WTC11 (cell line): ENCODE results near the gene ZMYM5. TPM values are rescaled to one million over a fixed set of nuclear protein-coding genes. Genes with fewer than 3 reads are reported as not detected.

ENCODE experiments used
- ATAC-seq: fragments of 200-7000 bp; cut with Tn5 transposase; 2 replicates; pipeline ENCODE4 v1.10.0; 2021; ENCODE audit warnings: mild to moderate bottlenecking, moderate library complexity
- CTCF ChIA-PET: fragments of 300-600 bp; sonication (Branson Sonifier 250); formaldehyde crosslinking; loops from one replicate; lab custom pipeline; 2021; ENCODE audit warnings: antibody characterized with exemption; lab: Charles Lee
- POLR2A ChIA-PET: fragments of 350-600 bp; sonication (Branson Sonifier 250); formaldehyde crosslinking; loops from one replicate; lab custom pipeline; 2021; ENCODE audit warnings: antibody characterized with exemption; lab: Charles Lee
- DNase-seq: peaks from one replicate; pipeline ENCODE4 v3.0.0; 2021; ENCODE audit warnings: low spot score
- H3K27ac Mint-ChIP-seq: 2 replicates; pipeline ENCODE4 v1.8.0; 2021; ENCODE audit warnings: mixed read lengths
- H3K27me3 Mint-ChIP-seq: 2 replicates; pipeline ENCODE4 v1.8.0; 2021; ENCODE audit warnings: low read depth, mild to moderate bottlenecking, moderate library complexity, mixed read lengths
- H3K36me3 Mint-ChIP-seq: 2 replicates; pipeline ENCODE4 v1.8.0; 2021; ENCODE audit warnings: mixed read lengths
- H3K4me1 Mint-ChIP-seq: 2 replicates; pipeline ENCODE4 v1.8.0; 2022; ENCODE audit warnings: mixed read lengths
- H3K4me3 Mint-ChIP-seq: 2 replicates; pipeline ENCODE4 v1.8.0; 2021; ENCODE audit warnings: mild to moderate bottlenecking, moderate library complexity, mixed read lengths
- H3K9me3 Mint-ChIP-seq: 2 replicates; pipeline ENCODE4 v1.8.0; 2021; ENCODE audit warnings: mixed read lengths
- E2F5 ChIP-seq: sonication (generic); formaldehyde crosslinking; IDR thresholded peaks from 2 replicates; pipeline ENCODE4 v1.8.1; 2022; ENCODE audit warnings: mild to moderate bottlenecking, moderate library complexity, missing genetic modification reagents
- ELF4 ChIP-seq: sonication (generic); formaldehyde crosslinking; IDR thresholded peaks from 2 replicates; pipeline ENCODE4 v1.8.1; 2022; ENCODE audit warnings: low read depth, mild to moderate bottlenecking, moderate library complexity, missing genetic modification reagents
- ESRRA ChIP-seq: sonication (generic); formaldehyde crosslinking; IDR thresholded peaks from 2 replicates; pipeline ENCODE4 v1.8.1; 2022; ENCODE audit warnings: mild to moderate bottlenecking, missing genetic modification reagents, borderline replicate concordance
- ETV6 ChIP-seq: sonication (generic); formaldehyde crosslinking; IDR thresholded peaks from 2 replicates; pipeline ENCODE4 v1.8.1; 2022; ENCODE audit warnings: mild to moderate bottlenecking, missing genetic modification reagents
- IRF2 ChIP-seq: sonication (generic); formaldehyde crosslinking; IDR thresholded peaks from 2 replicates; pipeline ENCODE4 v1.8.0; 2022; ENCODE audit warnings: low read depth, missing genetic modification reagents, borderline replicate concordance
- JUN ChIP-seq: sonication (generic); formaldehyde crosslinking; IDR thresholded peaks from 2 replicates; pipeline ENCODE4 v1.8.0; 2023; ENCODE audit warnings: mild to moderate bottlenecking, missing genetic modification reagents
- MXD4 ChIP-seq: fragments of 250-450 bp; sonication (Bioruptor Pico); IDR thresholded peaks from 2 replicates; pipeline ENCODE4 v1.8.0; 2021; ENCODE audit warnings: mild to moderate bottlenecking, moderate library complexity, borderline replicate concordance
- NR2C2 ChIP-seq: sonication (generic); formaldehyde crosslinking; IDR thresholded peaks from 2 replicates; pipeline ENCODE4 v1.8.0; 2022; ENCODE audit warnings: mild to moderate bottlenecking, missing genetic modification reagents
- NR3C1 ChIP-seq: sonication (generic); formaldehyde crosslinking; conservative IDR thresholded peaks from 2 replicates; pipeline ENCODE4 v1.8.1; 2023; ENCODE audit warnings: low read depth, mild to moderate bottlenecking, missing genetic modification reagents
- OVOL2 ChIP-seq: fragments of 250-450 bp; sonication (Bioruptor Pico); IDR thresholded peaks from 2 replicates; pipeline ENCODE4 v1.9.0; 2021; ENCODE audit warnings: mild to moderate bottlenecking, borderline replicate concordance
- PRRX2 ChIP-seq: fragments of 250-450 bp; sonication (Bioruptor Pico); IDR thresholded peaks from 2 replicates; pipeline ENCODE4 v1.8.0; 2021; ENCODE audit warnings: mild to moderate bottlenecking
- SMAD4 ChIP-seq: sonication (generic); formaldehyde crosslinking; IDR thresholded peaks from 2 replicates; pipeline ENCODE4 v1.8.0; 2022; ENCODE audit warnings: mild to moderate bottlenecking, missing genetic modification reagents
- SP1 ChIP-seq: sonication (generic); formaldehyde crosslinking; conservative IDR thresholded peaks from 2 replicates; pipeline ENCODE4 v1.8.1; 2022; ENCODE audit warnings: missing genetic modification reagents
- TEAD4 ChIP-seq: sonication (generic); formaldehyde crosslinking; IDR thresholded peaks from 2 replicates; pipeline ENCODE4 v1.8.0; 2022; ENCODE audit warnings: mild to moderate bottlenecking, missing genetic modification reagents
- ZMAT4 ChIP-seq: fragments of 250-450 bp; sonication (Bioruptor Pico); IDR thresholded peaks from 2 replicates; pipeline ENCODE4 v1.9.0; 2021; ENCODE audit warnings: mild to moderate bottlenecking
- ZNF121 ChIP-seq: sonication (generic); formaldehyde crosslinking; IDR thresholded peaks from 2 replicates; pipeline ENCODE4 v1.8.0; 2023; ENCODE audit warnings: missing genetic modification reagents
- ZNF138 ChIP-seq: sonication (generic); formaldehyde crosslinking; conservative IDR thresholded peaks from 2 replicates; pipeline ENCODE4 v1.8.1; 2022; ENCODE audit warnings: mild to moderate bottlenecking, moderate library complexity, missing genetic modification reagents
- ZNF263 ChIP-seq: sonication (generic); formaldehyde crosslinking; IDR thresholded peaks from 2 replicates; pipeline ENCODE4 v1.8.1; 2022; ENCODE audit warnings: low read depth, mild to moderate bottlenecking, moderate library complexity, missing genetic modification reagents
- ZNF281 ChIP-seq: sonication (generic); formaldehyde crosslinking; IDR thresholded peaks from 2 replicates; pipeline ENCODE4 v1.8.0; 2023; ENCODE audit warnings: mild to moderate bottlenecking, missing genetic modification reagents
- ZNF317 ChIP-seq: sonication (generic); formaldehyde crosslinking; IDR thresholded peaks from 2 replicates; pipeline ENCODE4 v1.8.1; 2023; ENCODE audit warnings: low read depth, mild to moderate bottlenecking, moderate library complexity, missing genetic modification reagents, borderline replicate concordance
- total RNA-seq: library from RNA; stranded (reverse); gene quantifications from 3 replicates; pipeline ENCODE4 v1.2.3, GENCODE V29; 2021
- TF ChIP-seq, protein P1 (sequence below): sonication (generic); formaldehyde crosslinking; IDR thresholded peaks from 2 replicates; pipeline ENCODE4 v1.8.1; 2022; ENCODE audit warnings: low read depth, missing genetic modification reagents, borderline replicate concordance
- TF ChIP-seq, protein P2 (sequence below): sonication (generic); formaldehyde crosslinking; IDR thresholded peaks from 2 replicates; pipeline ENCODE4 v1.8.0; 2022; ENCODE audit warnings: mild to moderate bottlenecking, missing genetic modification reagents
- TF ChIP-seq, protein P3 (sequence below): fragments of 250-450 bp; sonication (Bioruptor Pico); IDR thresholded peaks from 2 replicates; pipeline ENCODE4 v1.8.0; 2021; ENCODE audit warnings: mild to moderate bottlenecking
- TF ChIP-seq, protein P4 (sequence below): sonication (generic); formaldehyde crosslinking; conservative IDR thresholded peaks from 2 replicates; pipeline ENCODE4 v1.8.1; 2023; ENCODE audit warnings: mild to moderate bottlenecking, low read depth, missing genetic modification reagents, moderate library complexity

Gene ZMYM5
- total RNA-seq, 1 experiment from 2014 or later: 10.3 TPM

DNA sequence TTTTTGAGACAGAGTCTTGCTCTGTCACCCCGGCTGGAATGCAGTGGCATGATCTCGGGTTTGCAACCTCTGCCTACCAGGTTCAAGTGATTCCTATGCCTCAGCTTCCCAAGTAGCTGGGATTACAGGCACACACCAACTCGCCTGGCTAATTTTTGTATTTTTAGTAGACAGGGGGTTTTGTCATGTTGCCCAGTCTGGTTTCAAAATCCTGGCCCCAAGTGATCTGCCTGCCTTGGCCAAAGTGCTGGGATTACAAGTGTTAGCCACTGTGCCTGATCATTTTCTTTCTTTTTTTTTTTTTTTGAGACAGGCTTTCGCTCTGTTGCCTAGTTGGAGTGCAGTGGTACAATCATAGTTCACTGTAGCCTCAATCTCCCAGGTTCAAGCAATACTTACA, 28.7 kb downstream of the ZMYM5 start:
- H3K27ac Mint-ChIP-seq: no peak overlapping the region; the same call in 1 of the 2 replicates
- H3K9me3 Mint-ChIP-seq: no peaks in the 10 kb centered on the region
- DNase-seq: no peak
- no peak overlapping the region for H3K4me3 Mint-ChIP-seq
- CTCF ChIA-PET: no interaction called here
- H3K4me1 Mint-ChIP-seq: no peaks in the 10 kb centered on the region
- POLR2A ChIA-PET: no interaction called here
- no peaks in the 10 kb centered on the region for H3K27me3 Mint-ChIP-seq
- no peak for TF ChIP-seq TEAD4 (CRISPR knock-in tag)
- TF ChIP-seq ETV6 (CRISPR knock-in tag): no peak
- TF ChIP-seq E2F5 (CRISPR knock-in tag): no peak
- TF ChIP-seq, protein P1, sequence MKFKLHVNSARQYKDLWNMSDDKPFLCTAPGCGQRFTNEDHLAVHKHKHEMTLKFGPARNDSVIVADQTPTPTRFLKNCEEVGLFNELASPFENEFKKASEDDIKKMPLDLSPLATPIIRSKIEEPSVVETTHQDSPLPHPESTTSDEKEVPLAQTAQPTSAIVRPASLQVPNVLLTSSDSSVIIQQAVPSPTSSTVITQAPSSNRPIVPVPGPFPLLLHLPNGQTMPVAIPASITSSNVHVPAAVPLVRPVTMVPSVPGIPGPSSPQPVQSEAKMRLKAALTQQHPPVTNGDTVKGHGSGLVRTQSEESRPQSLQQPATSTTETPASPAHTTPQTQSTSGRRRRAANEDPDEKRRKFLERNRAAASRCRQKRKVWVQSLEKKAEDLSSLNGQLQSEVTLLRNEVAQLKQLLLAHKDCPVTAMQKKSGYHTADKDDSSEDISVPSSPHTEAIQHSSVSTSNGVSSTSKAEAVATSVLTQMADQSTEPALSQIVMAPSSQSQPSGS (CRISPR knock-in tag): no peak
- TF ChIP-seq, protein P2, sequence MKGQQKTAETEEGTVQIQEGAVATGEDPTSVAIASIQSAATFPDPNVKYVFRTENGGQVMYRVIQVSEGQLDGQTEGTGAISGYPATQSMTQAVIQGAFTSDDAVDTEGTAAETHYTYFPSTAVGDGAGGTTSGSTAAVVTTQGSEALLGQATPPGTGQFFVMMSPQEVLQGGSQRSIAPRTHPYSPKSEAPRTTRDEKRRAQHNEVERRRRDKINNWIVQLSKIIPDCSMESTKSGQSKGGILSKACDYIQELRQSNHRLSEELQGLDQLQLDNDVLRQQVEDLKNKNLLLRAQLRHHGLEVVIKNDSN (CRISPR knock-in tag): no peak
- TF ChIP-seq SP1: no peak
- TF ChIP-seq OVOL2 (CRISPR knock-in tag): no peak
- TF ChIP-seq ZMAT4 (CRISPR knock-in tag): no peak
- no peak for TF ChIP-seq ELF4 (CRISPR knock-in tag)
- no peak for TF ChIP-seq ZNF317 (CRISPR knock-in tag)
- no peak for TF ChIP-seq NR3C1
- no peak for TF ChIP-seq ZNF121
- no peak for TF ChIP-seq JUN (CRISPR knock-in tag)
- TF ChIP-seq, protein P3, sequence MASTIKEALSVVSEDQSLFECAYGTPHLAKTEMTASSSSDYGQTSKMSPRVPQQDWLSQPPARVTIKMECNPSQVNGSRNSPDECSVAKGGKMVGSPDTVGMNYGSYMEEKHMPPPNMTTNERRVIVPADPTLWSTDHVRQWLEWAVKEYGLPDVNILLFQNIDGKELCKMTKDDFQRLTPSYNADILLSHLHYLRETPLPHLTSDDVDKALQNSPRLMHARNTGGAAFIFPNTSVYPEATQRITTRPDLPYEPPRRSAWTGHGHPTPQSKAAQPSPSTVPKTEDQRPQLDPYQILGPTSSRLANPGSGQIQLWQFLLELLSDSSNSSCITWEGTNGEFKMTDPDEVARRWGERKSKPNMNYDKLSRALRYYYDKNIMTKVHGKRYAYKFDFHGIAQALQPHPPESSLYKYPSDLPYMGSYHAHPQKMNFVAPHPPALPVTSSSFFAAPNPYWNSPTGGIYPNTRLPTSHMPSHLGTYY (CRISPR knock-in tag): no peak
- no peak for TF ChIP-seq MXD4 (CRISPR knock-in tag)
- TF ChIP-seq IRF2 (CRISPR knock-in tag): no peak
- H3K36me3 Mint-ChIP-seq: peaks cover 45% of the 10 kb centered on the region
- no peak for ATAC-seq

GRCh38 chr13:19822673-19823072, 40.8 kb downstream of the ZMYM5 start:
- H3K27ac Mint-ChIP-seq: no peak overlapping the region
- ChIA-PET POLR2A (no interaction called here), CTCF (no interaction called here)
- peaks cover 5% of the 10 kb centered on the region for H3K4me1 Mint-ChIP-seq
- H3K9me3 Mint-ChIP-seq: peaks cover 12% of the 10 kb centered on the region
- H3K36me3 Mint-ChIP-seq: peaks cover 57% of the 10 kb centered on the region
- DNase-seq (no peak), ATAC-seq (no peak)
- no peak overlapping the region for H3K4me3 Mint-ChIP-seq
- no peaks in the 10 kb centered on the region for H3K27me3 Mint-ChIP-seq
- TF ChIP-seq ESRRA (CRISPR knock-in tag): no peak
- no peak for TF ChIP-seq ZNF281 (CRISPR knock-in tag)
- TF ChIP-seq, protein P1 (CRISPR knock-in tag): no peak
- TF ChIP-seq, protein P4, sequence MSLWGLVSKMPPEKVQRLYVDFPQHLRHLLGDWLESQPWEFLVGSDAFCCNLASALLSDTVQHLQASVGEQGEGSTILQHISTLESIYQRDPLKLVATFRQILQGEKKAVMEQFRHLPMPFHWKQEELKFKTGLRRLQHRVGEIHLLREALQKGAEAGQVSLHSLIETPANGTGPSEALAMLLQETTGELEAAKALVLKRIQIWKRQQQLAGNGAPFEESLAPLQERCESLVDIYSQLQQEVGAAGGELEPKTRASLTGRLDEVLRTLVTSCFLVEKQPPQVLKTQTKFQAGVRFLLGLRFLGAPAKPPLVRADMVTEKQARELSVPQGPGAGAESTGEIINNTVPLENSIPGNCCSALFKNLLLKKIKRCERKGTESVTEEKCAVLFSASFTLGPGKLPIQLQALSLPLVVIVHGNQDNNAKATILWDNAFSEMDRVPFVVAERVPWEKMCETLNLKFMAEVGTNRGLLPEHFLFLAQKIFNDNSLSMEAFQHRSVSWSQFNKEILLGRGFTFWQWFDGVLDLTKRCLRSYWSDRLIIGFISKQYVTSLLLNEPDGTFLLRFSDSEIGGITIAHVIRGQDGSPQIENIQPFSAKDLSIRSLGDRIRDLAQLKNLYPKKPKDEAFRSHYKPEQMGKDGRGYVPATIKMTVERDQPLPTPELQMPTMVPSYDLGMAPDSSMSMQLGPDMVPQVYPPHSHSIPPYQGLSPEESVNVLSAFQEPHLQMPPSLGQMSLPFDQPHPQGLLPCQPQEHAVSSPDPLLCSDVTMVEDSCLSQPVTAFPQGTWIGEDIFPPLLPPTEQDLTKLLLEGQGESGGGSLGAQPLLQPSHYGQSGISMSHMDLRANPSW (CRISPR knock-in tag): no peak
- no peak for TF ChIP-seq SMAD4
- TF ChIP-seq PRRX2 (CRISPR knock-in tag): no peak
- no peak for TF ChIP-seq ZNF263 (CRISPR knock-in tag)
- no peak for TF ChIP-seq ZNF138 (CRISPR knock-in tag)
- TF ChIP-seq NR2C2 (CRISPR knock-in tag): no peak
